Pancreas (tissue), 10 donors: Measurements from ENCODE around the gene TMEM247. TPM values are rescaled to one million over a fixed set of nuclear protein-coding genes. Genes with fewer than 3 reads are reported as not detected.

Source experiments
- ATAC-seq, 4 donors: fragments of 200-7000 bp; cut with Tn5 transposase; one replicate each; pipeline versions ENCODE4 v1.8.0 to v1.9.1; 2020; ENCODE audit warnings: mild to moderate bottlenecking in 4 of 4, moderate library complexity in 4 of 4
- DNase-seq, 6 donors: peaks; one replicate each; pipeline ENCODE4 v3.0.0-alpha.2; 2020
- FAIRE-seq: peaks from 2 replicates; lab custom pipeline; 2012; peaks lifted over from hg19 to GRCh38; lab: Jason Lieb, UNC
- H3K27ac ChIP-seq, 4 donors: fragments of 200-600 bp; sonication (generic); 1 replicate in 3 of 4; 2 replicates in 1 of 4; pipeline versions ENCODE4 v1.5.0 to v1.8.0; 2020
- H3K27me3 ChIP-seq, 4 donors: fragments of 200-600 bp; one replicate each; pipeline ENCODE4 v1.8.0; 2021
- H3K36me3 ChIP-seq, 3 donors: fragments of 200-600 bp; sonication (generic) in 1 of 3; one replicate each; pipeline versions ENCODE4 v1.5.0 to v1.8.0; 2020 to 2021
- H3K4me1 ChIP-seq, 3 donors: fragments of 200-600 bp; one replicate each; pipeline ENCODE4 v1.8.0; 2021
- H3K4me3 ChIP-seq, 4 donors: fragments of 200-600 bp; sonication (generic) in 2 of 4; one replicate each; pipeline versions ENCODE4 v1.5.0 to v1.8.0; 2020 to 2021
- H3K9me3 ChIP-seq, 4 donors: fragments of 200-600 bp; one replicate each; pipeline ENCODE4 v1.8.0; 2021
- CTCF ChIP-seq, 4 donors: fragments of 200-600 bp; sonication (generic) in 3 of 4; IDR thresholded peaks; one replicate each; pipeline versions ENCODE4 v1.5.0 to v1.8.0; 2021; ENCODE audit warnings: antibody characterized with exemption in 4 of 4
- WGBS, 2 donors: extraction: QIAGEN DNeasy Blood & Tissue Kit; methylation state at CpG; one replicate each; pipeline ENCODE4 v1.1.7; 2013; 5-methylcytosine and 5-hydroxymethylcytosine counted together
- intact Hi-C, 3 donors: fragments of 100-400 bp; cut with DNase I; formaldehyde crosslinking; loops; one replicate each; pipeline versions ENCODE4 v1.11.1 to v1.14.2; 2022
- polyA plus RNA-seq, 2 donors: library from polyadenylated mRNA; stranded (reverse); fragments of 200-250 nt; gene quantifications; one replicate each; pipeline ENCODE4 v1.2.3, GENCODE V29; 2013
- total RNA-seq, 6 donors: library from RNA; stranded (reverse); fragmentation: NEBNext Ultra II Directional in 4 of 6; extraction: Animal tissue kit (Norgen Biotek cat#: 25700) in 4 of 6; gene quantifications; one replicate each; pipeline versions ENCODE4 v1.2.1 to v1.2.4, GENCODE V29; 2021 to 2023
- donor health status: healthy with polysubstance abuse.
- donor health status: DM: no; HTN: no; CAD: no; lungs with moderate emphysema.
- donor health status: DM: no; HTN: no; CAD: no.
- donor health status: control.
- donor health status: control.
- donor health status: Bipolar disorder and iron deficiency.
- donor health status: DM: yes; HTN: yes; CAD: no.
- donor health status: DM: no; HTN: no; CAD: no.
- donor health status: DM: no; HTN: no; CAD: no.
- donor health status: DM: yes; HTN: yes; CAD: no.

TMEM247 gene
- total and polyA plus RNA-seq, 8 donors, result not detected

- Histone ChIP-seq H3K4me3 (no peak overlapping the region), H3K9me3 (no peaks in the 10 kb centered on the region), H3K27ac (no peak overlapping the region), H3K36me3 (no peaks in the 10 kb centered on the region), H3K4me1 (peaks cover 0 to 4% (median 0%) of the 10 kb centered on the region in 3 donors), H3K27me3 (no peaks in the 10 kb centered on the region)
- no peak for FAIRE-seq
- no peak for ATAC-seq
- WGBS, 2 donors, result 81 to 89% methylated on average over 9 of the region's 9 CpGs
- TF ChIP-seq CTCF (IDR thresholded peaks at IDR 0.05), result no peak
- no peak for DNase-seq
- intact Hi-C loops, result no loop called here
Measured at GRCh38 chr2:46495231-46496030, 16.1 kb downstream of the TMEM247 start.

- H3K9me3 ChIP-seq, result no peaks in the 10 kb centered on the region
- H3K4me3 ChIP-seq, result no peak overlapping the region
- 89 to 97% methylated on average over 4 of the region's 4 CpGs for WGBS, 2 donors
- ATAC-seq (no peak), DNase-seq (no peak), FAIRE-seq (no peak)
- H3K4me1 ChIP-seq, result peaks cover 0 to 3% (median 0%) of the 10 kb centered on the region in 3 donors
- no peaks in the 10 kb centered on the region for H3K36me3 ChIP-seq
- H3K27ac ChIP-seq, result no peak overlapping the region
- intact Hi-C loops, result no loop called here
- no peaks in the 10 kb centered on the region for H3K27me3 ChIP-seq
- no peak for TF ChIP-seq CTCF (IDR thresholded peaks at IDR 0.05)
Measured at GRCh38 chr2:46497766-46498165, 18.4 kb downstream of the TMEM247 start.

GRCh38 chr2:46498681-46499080 lies 19.3 kb downstream of the TMEM247 start:
- no peaks in the 10 kb centered on the region for H3K9me3 ChIP-seq
- intact Hi-C loops, result no loop called here
- ATAC-seq (no peak), FAIRE-seq (no peak), DNase-seq (no peak)
- no peak for TF ChIP-seq CTCF (IDR thresholded peaks at IDR 0.05)
- H3K27me3 ChIP-seq, result no peaks in the 10 kb centered on the region
- 77 to 79% methylated on average over 4 of the region's 4 CpGs for WGBS, 2 donors
- H3K4me1 ChIP-seq, result peaks cover 0 to 3% (median 0%) of the 10 kb centered on the region in 3 donors
- no peak overlapping the region for H3K4me3 ChIP-seq
- no peaks in the 10 kb centered on the region for H3K36me3 ChIP-seq
- no peak overlapping the region for H3K27ac ChIP-seq

- WGBS, 2 donors, result 14 to 16% methylated on average over 7 of the region's 7 CpGs
- TF ChIP-seq CTCF (IDR thresholded peaks at IDR 0.05), result no peak
- FAIRE-seq, result no peak
- intact Hi-C loops, result no loop called here
- no peak for DNase-seq
- peaks cover 0 to 3% (median 0%) of the 10 kb centered on the region in 3 donors for H3K4me1 ChIP-seq
- no peaks in the 10 kb centered on the region for H3K9me3 ChIP-seq
- peak overlapping the region; percentile 22 to 83 (median 74) for H3K27ac ChIP-seq
- no peaks in the 10 kb centered on the region for H3K36me3 ChIP-seq
- no peaks in the 10 kb centered on the region for H3K27me3 ChIP-seq
- H3K4me3 ChIP-seq, result peak overlapping the region; percentile 11 to 52 (median 44)
- peak in 3 of 4 donors; percentile 11 to 25 (median 20) for ATAC-seq
Measured at GRCh38 chr2:46499392-46499785, 20.0 kb downstream of the TMEM247 start.

GRCh38 chr2:46500801-46501200 lies 21.4 kb downstream of the TMEM247 start:
- H3K4me1 ChIP-seq, result peaks cover 0 to 3% (median 0%) of the 10 kb centered on the region in 3 donors

More at GRCh38 chr2:46500801-46501200, 21.4 kb downstream of the TMEM247 start:
- 80 to 88% methylated on average over 6 of the region's 6 CpGs for WGBS, 2 donors
- no peak for DNase-seq
- no peak for TF ChIP-seq CTCF (IDR thresholded peaks at IDR 0.05)
- Histone ChIP-seq H3K4me3 (no peak overlapping the region), H3K9me3 (no peaks in the 10 kb centered on the region), H3K36me3 (no peaks in the 10 kb centered on the region), H3K27ac (no peak overlapping the region), H3K27me3 (no peaks in the 10 kb centered on the region)
- FAIRE-seq, result no peak
- no peak for ATAC-seq
- intact Hi-C loops, result no loop called here
